GM12892 (cell line): ENCODE data around the gene MECP2.

Experiments used
- POLR2A ChIP-seq: IDR thresholded peaks from 2 replicates; pipeline ENCODE4 v1.6.1; 2011; ENCODE audit warnings: low read depth, low read length, control low read depth
- POLR2AphosphoS5 ChIP-seq: IDR thresholded peaks from 2 replicates; pipeline ENCODE4 v1.6.1; 2011; ENCODE audit warnings: low read depth, low read length, control low read depth

DNA sequence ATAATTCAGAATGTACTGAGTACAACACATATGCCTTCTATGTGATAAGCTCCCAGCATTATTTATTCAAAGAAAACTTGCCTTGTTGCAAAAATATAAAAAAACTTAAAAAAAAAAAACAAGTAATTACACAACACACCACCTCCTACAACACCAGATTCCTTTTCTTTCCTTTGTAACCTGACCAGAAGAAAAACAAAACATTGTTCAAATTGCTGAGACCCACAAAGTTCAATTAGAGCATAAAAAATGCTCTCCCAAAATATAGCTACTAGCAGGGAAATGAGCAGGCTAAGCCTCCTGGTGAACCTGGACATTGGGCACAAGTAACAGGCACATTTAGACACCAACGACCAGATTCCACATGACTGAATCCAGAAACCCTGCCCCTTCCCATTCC, 38.3 kb downstream of the MECP2 start:
- TF ChIP-seq POLR2A (no peak), POLR2AphosphoS5 (no peak)
